Stimulated activated CD8-positive, alpha-beta memory T cell treated with anti-CD3 and anti-CD28 coated beads, Interleukin-15, amount 100 ng/mL, for 1 hour (primary cell): Measurements from ENCODE around the gene GNLY.
"Not testable (repeated sequence)": the region's sequence is repeated elsewhere in the genome, so short reads cannot be mapped to it uniquely, and the experiment has no call there.

ENCODE experiments used
- DNase-seq: peaks from one replicate; pipeline ENCODE4 v3.0.0-alpha.2; 2020; ENCODE audit warnings: low read depth

The GNLY gene

DNA sequence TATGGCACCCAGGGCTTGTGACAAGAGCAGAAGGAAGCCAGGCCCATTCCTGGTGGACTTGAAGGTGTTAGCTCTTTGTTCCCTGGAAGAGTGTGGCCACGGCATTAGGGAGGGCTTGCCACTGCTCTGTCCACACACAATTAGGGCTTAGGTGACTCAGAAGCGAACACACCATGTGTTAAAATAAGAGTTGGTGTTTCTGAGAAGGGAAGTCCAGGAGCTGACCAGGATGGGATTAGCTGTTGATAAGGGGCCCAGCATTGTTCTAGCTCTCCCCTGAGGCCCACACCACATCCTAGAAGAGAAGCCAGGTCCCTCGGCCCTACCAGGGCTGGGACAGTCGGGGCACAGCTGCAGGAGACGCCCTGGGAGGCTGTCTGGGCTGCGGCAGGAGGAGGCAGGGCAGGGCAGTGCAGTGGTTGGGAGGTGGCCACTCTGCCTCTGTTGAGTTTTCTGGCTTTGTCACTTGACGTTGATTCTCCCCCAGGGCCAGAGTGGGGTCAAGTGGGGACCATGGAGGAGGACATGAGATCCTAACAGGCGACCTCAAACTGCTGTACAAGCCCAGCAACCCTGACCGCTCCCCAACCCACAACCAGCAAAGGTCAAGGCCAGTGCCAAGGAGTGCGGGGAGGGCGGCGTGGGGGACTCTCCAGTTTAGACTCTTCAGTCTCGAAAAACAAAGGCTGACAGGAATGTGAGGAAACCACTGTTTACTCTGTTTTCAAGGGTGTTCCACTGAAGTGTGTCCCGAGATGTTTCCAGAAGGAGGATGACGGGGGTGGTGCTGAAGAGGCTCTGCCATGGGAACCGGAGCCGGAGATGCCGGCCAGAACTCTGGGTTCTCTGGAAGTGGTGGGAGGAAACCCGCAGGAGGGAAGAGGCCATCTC, 16.8 kb downstream of the GNLY start:
- no peak for DNase-seq

DNA sequence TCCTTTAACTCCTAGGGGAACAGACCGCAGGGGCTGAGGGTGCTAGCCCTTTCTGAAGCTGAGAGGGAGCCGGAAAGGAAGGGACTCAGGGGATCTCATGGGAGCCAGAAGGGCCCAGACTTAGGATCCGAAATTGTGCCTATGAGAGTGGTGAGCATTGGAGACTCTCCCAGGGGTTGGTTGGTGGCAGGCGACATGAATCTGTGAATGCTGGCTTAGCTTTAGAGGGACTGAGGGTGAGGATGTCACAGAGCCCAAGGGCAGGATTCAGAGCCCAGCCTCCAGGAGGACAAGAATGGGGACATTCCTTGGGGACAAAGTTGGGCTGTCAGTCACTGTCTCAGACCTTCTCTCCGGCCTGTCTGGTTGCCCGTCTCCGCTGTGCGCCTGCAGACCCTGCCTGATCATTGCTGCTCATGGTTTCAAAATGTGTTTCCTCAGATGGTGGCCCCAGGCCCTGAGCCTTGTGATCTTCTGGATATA, 17.5 kb downstream of the GNLY start:
- DNase-seq: no peak

DNA sequence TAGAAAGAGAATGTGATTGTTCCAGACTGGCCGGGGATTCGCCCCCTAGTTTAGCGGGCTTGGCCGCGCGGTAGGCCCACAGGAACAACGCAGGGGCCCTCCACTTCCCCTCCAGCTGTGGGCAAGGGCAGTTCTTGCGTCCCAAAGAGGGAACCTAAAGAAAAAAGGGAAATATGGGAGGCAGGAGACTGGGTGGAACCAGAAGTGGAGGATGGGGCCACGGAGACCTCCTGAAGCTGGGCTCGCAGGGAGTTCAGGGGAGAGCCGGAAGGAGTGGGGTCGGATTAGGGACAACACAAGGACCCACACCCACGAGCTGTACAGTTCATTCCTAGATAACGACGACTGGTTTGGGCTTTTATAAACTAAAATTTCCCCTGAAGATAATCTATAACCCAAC, 18.2 kb downstream of the GNLY start:
- DNase-seq: no peak

DNA sequence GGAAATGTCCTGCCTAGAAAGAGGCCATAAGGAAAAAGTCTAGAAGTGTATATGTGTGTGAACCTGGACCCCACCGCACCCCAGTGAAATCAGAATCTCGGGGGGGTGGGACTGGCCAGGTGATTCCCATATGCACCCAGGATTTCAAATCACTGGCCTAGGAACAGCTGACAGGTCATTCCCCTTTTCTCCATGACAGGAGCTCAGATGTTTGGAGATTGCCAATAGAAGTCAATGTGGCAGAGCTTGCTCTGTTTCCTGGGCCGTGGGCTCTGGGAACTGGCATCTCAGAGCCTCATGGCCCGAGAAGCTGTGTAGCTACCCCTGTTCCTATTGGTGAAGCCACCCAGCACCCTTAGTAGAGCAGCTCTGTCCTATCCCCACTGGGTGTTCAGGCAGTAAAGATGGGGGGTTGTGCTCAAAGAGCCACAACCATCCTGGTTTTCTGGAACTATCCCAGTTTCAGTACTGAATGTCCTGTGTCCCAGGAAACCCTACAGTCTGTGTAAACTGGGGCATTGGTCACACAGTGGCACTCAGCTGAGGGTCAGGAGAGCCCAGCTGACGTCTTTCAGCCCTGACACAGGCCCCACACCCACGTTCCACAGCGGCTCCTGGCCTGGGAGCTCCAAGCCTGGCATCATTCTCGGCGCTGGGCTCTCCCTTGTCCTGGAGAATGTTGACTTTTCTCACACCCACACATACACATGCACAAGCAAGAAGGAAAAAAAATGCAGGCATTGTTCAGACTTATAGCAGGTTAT, 18.9 kb downstream of the GNLY start:
- no peak for DNase-seq

DNA sequence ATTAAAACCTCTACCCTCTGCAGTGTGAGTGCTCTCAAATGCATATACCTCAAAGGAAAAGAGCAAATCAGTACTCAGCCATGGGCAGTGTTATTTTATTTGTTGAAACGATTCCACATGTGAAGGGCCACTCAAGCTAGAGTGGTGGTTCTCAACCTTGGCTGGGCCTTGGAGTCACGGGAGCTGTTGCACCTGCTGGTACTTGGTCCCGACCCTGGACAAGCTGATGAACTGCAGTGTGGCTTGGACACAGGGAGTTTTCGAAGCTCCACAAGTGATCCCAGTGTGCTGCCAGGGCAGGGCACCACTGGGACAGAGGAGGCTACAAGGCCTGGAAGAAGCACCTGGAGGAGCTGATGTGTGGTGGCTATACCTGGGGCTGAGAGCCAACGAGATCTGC, 19.7 kb downstream of the GNLY start:
- no peak for DNase-seq

DNA sequence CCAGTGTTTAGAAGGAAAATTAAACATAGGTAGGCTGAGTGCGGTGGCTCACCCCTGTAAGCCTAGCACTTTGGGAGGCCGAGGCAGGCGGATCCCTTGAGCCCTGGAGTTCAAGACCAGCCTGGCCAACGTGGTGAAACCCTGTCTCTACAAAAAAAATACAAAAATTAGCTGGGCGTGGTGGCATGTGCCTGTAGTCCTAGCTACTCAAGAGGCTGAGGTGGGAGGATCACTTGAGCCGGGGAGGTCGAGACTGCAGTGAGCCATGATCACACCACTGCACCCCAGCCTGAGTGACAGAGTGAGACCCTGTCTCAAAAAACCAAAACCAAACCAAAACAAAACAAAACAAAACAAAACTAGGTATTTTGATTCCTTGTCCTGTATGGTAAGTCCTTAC, 20.3 kb downstream of the GNLY start:
- not testable (repeated sequence) for DNase-seq

DNA sequence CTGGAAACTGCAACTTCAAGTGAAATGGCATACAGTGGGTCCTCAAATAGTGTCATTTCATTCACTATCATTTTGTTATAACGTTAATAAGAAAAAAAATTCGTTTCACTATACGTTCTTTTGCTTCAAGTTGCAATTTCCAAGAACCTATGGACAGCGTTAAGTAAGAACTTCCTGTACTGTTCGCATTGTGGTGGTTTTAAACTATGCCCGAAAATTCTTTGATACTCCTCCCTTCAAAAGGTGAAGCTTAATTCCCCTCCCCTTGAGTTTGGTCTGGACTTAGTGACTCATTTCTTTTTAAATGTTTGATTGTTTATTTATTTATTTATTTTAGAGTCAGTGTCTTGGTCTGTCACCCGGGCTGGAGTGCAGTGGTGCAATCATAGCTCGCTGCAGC, 20.7 kb downstream of the GNLY start:
- no peak for DNase-seq

DNA sequence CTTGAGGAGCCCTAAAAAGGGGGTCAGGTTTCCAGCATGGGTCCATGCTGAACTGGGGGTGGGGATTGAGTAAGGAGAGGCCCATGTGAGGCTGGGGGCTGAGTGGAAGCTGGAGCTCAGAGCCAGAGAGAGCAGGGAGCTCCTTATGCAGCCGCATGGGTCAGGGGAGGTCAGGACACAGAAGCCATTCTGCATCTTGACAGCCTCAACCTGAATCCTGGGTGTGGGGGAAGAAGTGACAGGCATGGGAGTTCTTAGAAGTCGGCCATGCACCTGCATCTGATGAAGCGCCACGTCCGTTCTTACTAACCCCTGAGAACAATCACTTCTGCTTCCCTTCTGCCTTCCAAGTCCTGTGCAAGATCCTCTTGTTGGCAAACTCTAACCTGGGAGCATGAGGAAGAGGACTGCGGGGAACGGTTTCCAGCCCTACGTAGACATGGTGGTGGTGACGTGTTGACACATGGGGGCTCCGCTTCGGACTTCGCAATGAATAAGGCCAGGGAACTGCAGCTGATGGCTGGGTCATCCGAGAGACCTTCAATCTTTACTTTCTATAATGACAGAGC, 22.3 kb downstream of the GNLY start:
- no peak for DNase-seq

DNA sequence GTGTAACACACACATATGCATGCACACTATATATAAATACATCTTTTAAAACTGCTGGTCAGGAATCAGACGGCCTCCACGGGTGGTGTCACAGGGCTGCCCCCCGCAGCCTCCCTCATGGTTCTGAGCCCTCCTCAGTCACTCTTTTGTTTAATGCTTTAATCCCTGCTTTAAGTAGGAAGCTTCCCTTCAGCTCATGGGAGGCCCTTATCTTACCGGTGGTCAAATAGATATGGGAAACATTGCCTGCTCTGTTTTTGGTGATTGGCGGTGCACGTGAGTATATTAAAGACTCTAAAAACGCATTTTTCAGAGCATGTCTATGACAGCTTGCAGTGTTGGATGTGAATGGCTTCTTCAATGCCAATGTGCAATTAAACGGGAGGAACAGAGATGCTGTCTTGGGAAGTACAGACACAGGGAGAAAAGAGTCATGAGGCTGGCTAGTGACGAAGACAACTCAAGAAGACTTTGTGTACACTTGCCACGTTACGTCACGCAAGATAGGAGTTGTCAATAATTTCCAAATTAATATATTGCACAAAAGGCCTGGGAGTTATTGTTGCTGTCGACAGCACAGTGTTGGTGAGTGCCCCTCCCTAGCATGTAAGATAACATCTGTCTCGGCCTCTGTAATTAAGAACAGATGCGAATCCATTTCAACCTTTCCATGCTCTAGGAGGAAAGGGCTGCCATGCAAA, 23.3 kb downstream of the GNLY start:
- no peak for DNase-seq

DNA sequence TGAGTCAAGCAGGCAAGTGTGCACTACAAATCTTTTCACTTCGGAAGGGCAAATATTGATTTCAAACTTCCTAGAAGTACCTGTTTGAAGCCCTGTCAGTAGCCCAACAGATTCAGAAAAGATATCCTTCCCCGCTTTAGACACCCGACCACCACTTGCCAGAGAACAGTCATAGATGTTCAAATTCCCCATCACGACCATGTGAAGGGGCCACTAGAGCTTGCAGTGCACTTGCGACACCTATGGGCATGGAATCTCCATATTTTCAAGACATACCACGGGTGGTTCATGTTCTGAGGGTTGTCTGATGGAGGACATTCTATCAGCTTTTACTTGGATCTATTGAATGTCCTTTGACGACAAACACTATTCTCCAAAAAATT, 23.8 kb downstream of the GNLY start:
- no peak for DNase-seq

DNA sequence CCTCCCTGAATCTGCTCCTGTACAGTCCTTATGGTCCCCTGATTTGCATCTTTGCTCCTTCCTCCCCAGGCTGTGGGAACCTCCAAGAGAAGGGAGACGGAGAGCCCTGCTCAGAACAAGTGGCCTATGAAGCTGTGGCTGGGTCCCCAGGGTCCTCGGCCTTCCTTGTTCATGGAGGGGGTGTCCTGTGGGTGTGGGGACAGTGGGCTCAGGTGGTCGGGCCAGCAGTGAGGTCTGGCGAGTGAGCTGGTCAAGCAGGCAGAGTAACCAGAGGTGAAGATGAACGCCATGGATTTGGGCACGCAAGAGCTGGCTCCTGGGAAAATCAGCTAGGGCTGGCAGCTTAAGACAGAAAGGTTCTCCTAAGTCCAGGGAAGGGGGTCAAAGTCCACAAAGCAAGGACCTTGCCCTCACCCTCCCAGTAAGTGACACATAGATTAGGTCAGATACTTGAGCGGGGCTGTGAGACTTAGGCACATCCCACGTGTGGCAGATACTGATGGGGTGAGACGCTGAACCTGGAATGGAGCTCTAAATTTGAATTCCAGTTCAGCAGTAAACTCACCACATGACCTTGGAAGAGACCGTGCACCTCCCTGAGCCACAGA, 24.8 kb downstream of the GNLY start:
- no peak for DNase-seq

DNA sequence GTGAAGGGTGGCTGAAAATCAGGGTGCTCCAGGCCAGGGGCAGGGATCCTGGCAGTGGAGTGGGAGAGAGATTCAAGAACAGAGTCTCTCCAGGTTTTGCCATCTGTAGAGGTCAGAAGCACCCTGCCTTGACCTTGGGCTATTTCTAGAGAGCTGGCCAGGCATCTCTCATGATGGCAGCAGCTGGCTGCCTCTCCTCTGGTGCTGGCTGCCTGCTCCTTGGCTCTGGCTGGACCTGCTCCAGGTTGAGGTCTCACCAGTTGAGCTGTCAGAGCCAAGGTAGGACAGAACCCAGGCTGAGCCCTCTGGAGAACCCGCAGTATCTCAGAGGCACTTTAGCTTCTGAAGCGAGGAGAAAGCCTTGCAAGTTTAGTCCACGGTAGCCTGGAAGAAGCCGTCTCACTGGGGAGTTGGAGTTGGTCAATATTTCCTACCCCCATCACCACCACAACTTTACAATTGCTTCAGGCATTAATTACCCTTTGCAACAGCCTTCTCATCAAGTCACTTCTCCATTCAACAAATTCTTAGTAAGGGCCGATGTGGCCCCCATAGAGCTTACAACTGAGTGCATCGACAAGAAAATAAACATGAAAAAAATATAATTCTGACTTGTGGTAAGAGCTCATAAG, 25.6 kb downstream of the GNLY start:
- no peak for DNase-seq

DNA sequence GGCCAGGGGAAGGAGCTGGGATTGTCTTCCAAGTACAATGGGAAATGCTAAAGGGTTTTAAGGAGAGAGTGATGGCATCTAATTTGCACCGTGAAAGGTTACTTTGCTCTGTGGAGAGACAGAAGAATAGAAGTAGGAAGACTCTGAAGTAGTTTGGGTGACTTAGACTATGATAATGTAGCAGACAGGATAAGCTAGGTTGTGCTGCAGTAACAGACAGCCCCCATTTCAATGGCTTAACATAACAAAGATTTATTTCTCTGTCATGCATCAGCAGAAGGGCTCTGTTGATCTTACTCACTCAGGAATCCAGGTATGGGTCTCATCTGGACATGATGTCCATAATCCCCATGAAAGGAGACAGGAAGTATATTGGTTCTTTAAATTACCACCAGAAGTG, 26.4 kb downstream of the GNLY start:
- DNase-seq: no peak

DNA sequence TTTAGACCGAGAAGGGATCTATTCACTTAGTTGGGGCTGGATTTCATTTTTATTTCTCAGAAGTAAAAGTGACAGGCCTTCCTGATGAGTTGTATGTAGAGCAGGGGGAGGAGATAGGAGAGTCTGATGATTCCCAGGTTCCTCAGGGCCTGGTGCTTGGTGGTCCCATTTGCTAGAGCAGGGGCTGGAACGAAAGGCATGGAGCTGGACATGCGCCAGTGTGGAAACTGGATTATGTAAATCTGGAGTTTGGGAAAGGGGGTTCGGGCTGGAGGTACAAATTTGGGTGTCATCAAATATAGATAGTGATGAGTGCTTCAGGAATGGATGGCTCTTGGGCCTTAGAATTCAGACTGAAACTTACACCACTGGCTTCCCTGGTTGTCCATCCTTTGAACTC, 27.5 kb downstream of the GNLY start:
- no peak for DNase-seq

DNA sequence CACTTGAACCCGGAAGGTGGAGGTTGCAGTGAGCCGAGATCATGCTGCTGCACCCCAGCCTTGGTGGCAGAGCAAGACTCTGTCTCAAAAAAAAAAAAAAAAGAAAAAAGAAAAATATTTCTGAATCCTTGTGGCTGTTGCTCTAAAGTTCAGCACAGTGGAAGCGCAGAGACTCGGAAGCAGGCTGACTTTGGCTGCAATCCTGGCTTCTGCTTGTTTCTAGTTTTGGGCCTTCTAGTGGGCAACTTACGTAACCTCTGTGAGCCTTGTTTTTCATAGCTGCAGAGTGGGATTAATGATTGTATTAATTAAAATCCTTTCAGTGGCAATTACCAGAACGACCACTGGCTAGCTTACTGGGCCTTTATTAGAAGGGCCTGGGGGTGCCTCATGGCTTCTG, 28.4 kb downstream of the GNLY start:
- no peak for DNase-seq

DNA sequence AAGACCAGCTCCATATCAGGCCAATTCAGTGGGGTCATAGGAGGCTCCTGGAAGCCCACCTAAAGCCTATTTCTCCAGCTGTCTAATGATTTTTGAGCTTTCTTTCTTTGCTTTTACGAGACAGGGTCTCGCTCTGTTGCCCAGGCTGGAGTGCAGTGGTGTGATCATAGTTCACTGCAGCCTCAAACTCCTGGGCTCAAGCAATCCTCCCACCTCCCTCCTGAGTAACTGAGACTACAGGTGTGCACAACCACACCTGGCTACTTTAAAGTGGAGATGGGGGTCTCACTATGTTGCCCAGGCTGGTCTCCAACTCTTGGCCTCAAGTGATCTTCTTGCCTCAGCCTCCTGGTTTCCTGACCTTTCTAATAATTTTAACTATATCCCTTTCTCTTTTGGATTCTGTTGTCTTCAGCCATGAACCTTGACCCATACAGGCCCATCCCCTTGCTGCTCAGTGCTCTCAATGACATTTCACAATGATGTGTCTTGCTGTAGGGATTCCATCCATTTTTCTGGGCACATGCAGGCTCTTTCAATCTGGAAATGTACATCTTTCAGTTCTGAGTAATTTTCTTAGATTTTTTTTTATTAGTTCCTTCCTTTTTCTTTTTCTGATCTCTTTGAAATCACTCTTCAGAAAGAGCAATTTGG, 29.7 kb downstream of the GNLY start:
- DNase-seq: no peak

DNA sequence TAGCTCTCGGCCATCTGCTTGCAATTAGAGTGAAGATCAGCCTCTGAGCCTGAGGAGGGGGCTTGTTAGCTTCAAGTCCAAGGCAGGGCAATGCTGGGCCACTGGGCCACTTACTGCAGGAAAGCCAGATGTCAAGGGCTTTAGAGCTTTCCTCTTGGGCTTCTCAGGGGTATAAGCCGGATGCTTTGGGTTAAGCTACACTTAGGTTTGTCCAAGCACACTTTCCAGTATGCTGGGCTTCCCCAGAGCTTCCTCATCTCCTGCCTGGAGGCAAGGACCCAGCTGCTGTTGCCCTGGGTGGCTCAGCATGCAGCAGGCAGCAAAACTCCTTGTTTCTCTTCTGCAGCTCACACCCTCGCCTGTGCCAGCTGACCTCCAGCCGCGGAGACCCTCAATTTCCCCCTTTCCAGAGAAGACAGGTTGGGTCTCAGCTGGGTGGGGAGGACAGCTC, 30.6 kb downstream of the GNLY start:
- DNase-seq: no peak

DNA sequence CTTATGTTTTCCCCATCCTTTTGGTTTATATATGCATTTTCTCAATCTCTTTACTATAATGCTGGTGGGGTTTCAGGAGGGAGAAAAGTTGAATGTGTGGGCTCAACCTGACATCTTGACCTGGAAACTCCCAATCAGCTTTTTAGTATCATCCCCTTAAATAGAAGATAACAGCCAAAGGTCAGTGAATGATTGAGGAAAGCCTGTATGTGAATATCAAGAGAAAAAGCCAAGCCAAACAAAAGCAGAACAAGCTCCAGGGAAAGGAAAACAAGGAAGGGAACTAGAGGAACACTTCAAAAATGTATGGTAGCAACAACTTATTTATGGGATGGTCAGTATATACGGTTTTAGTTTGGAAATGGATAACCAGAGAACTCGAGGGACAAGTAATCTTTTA, 31.3 kb downstream of the GNLY start:
- DNase-seq: no peak

DNA sequence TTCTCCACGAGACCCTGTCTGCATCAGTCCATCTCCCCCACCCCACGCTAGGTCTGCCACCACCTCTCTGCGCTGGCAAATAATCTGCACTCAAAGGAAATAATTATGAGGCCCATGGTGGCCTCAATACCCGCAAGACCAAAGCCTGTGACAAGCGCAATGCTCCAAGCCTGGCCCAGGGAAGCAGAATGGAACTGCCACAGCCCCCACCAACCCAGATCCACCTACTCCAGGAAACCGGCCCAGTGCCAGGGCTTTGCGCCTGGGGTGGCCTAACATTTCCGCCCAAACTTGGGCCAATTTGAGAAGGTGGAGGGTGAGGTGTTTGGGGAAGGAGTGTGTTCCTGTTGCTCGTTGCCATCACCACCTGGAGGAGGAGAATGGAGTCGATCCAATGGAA, 33.6 kb downstream of the GNLY start:
- DNase-seq: no peak

DNA sequence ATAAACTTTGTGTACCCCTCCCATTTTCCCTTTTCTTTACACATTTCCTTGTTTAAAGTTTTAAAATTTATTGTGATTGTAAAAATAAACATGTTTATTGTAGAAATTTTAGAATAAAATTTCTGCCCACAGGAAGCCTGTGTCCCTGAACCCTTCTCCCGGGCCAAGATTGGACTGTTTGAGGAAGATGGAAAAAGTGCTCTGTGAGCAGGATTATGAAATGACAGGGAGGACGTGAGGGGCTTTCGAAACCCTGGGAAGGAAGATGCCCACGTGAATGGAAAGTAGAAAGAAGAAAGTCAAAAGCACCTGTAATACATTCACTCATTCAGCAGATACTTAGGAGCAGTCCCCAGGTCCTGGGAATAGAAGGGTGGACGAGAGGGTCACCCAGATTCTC, 34.2 kb downstream of the GNLY start:
- no peak for DNase-seq
